GM18873 (cell line): ENCODE results near the gene PLEKHA7.

Experiments
- ATAC-seq: cut with Tn5 transposase; IDR thresholded peaks from one replicate; pipeline ENCODE4 v1.9.1; 2021; ENCODE audit warnings: mild to moderate bottlenecking, moderate library complexity, moderate number of reproducible peaks; ENCODE audit not compliant: unreplicated experiment, low FRiP score

PLEKHA7 gene

GRCh38 chr11:16779436-16779835 is 234.8 kb downstream of the PLEKHA7 start:
- ATAC-seq, result no peak

- no peak for ATAC-seq
Observed at GRCh38 chr11:16778876-16779275, 235.3 kb downstream of the PLEKHA7 start.

- no peak for ATAC-seq
Observed at GRCh38 chr11:16778286-16778685, 235.9 kb downstream of the PLEKHA7 start.

GRCh38 chr11:16777613-16777975 is 236.6 kb downstream of the PLEKHA7 start:
- ATAC-seq, result no peak

- no peak for ATAC-seq
Observed at GRCh38 chr11:16776711-16777612, 237.3 kb downstream of the PLEKHA7 start.

- no peak for ATAC-seq
Observed at GRCh38 chr11:16775614-16776283, 238.5 kb downstream of the PLEKHA7 start.

- no peak for ATAC-seq
Observed at GRCh38 chr11:16774936-16775613, 239.1 kb downstream of the PLEKHA7 start.

- no peak for ATAC-seq
Observed at GRCh38 chr11:16773981-16774935, 240.0 kb downstream of the PLEKHA7 start.

GRCh38 chr11:16772141-16772512 is 242.1 kb downstream of the PLEKHA7 start:
- ATAC-seq, result no peak

- ATAC-seq, result no peak
Observed at GRCh38 chr11:16771350-16772140, 242.7 kb downstream of the PLEKHA7 start.

GRCh38 chr11:16770016-16770415 is 244.2 kb downstream of the PLEKHA7 start:
- no peak for ATAC-seq

GRCh38 chr11:16769386-16769785 is 244.8 kb downstream of the PLEKHA7 start:
- ATAC-seq, result no peak

GRCh38 chr11:16767957-16768356 is 246.3 kb downstream of the PLEKHA7 start:
- no peak for ATAC-seq

GRCh38 chr11:16767137-16767536 is 247.1 kb downstream of the PLEKHA7 start:
- no peak for ATAC-seq

- no peak for ATAC-seq
Observed at GRCh38 chr11:16764888-16765287, 249.3 kb downstream of the PLEKHA7 start.

- ATAC-seq, result no peak
Observed at GRCh38 chr11:16763746-16764145, 250.5 kb downstream of the PLEKHA7 start.

- ATAC-seq, result no peak
Observed at GRCh38 chr11:16759857-16760508, 254.2 kb downstream of the PLEKHA7 start.

- ATAC-seq, result no peak
Observed at GRCh38 chr11:16758382-16759024, 255.7 kb downstream of the PLEKHA7 start.
